Gastrocnemius medialis (tissue), 4 donors: Measurements from ENCODE around the gene MSH2.

Experiments
- POLR2A ChIP-seq, 2 donors: fragments of 450-650 bp; IDR thresholded peaks; one replicate each; pipeline ENCODE4 v1.6.1; 2017; ENCODE audit warnings: antibody characterized with exemption in 2 of 2, mild to moderate bottlenecking in 2 of 2, moderate library complexity in 2 of 2
- TF ChIP-seq, protein P1 (sequence below), 5 experiments: fragments of 450-650 bp in 3 of 5; fragments of 200-600 bp in 2 of 5; sonication (generic) in 2 of 5; IDR thresholded peaks in 4 of 5; conservative IDR thresholded peaks in 1 of 5; 1 replicate in 4 of 5; 2 replicates in 1 of 5; pipeline ENCODE4 v1.5.1; 2016 to 2019; ENCODE audit warnings: antibody characterized with exemption in 5 of 5, mild to moderate bottlenecking in 3 of 5, moderate library complexity in 3 of 5

- TF ChIP-seq POLR2A (IDR thresholded peaks at IDR 0.05): no peak
- TF ChIP-seq, protein P1, sequence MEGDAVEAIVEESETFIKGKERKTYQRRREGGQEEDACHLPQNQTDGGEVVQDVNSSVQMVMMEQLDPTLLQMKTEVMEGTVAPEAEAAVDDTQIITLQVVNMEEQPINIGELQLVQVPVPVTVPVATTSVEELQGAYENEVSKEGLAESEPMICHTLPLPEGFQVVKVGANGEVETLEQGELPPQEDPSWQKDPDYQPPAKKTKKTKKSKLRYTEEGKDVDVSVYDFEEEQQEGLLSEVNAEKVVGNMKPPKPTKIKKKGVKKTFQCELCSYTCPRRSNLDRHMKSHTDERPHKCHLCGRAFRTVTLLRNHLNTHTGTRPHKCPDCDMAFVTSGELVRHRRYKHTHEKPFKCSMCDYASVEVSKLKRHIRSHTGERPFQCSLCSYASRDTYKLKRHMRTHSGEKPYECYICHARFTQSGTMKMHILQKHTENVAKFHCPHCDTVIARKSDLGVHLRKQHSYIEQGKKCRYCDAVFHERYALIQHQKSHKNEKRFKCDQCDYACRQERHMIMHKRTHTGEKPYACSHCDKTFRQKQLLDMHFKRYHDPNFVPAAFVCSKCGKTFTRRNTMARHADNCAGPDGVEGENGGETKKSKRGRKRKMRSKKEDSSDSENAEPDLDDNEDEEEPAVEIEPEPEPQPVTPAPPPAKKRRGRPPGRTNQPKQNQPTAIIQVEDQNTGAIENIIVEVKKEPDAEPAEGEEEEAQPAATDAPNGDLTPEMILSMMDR (IDR thresholded peaks at IDR 0.05 in 4 of 5, conservative IDR thresholded peaks at IDR 0.05 in 1 of 5): no peak
These were observed 103.1 kb downstream of the MSH2 start for GRCh38 chr2:47506024-47506423.
